HG02759 (cell line): Measurements from ENCODE around the gene COMP.

ENCODE experiments used
- ATAC-seq: cut with Tn5 transposase; IDR thresholded peaks from one replicate; pipeline ENCODE4 v1.9.1; 2021; ENCODE audit warnings: mild to moderate bottlenecking, moderate library complexity; ENCODE audit not compliant: unreplicated experiment

COMP gene

DNA sequence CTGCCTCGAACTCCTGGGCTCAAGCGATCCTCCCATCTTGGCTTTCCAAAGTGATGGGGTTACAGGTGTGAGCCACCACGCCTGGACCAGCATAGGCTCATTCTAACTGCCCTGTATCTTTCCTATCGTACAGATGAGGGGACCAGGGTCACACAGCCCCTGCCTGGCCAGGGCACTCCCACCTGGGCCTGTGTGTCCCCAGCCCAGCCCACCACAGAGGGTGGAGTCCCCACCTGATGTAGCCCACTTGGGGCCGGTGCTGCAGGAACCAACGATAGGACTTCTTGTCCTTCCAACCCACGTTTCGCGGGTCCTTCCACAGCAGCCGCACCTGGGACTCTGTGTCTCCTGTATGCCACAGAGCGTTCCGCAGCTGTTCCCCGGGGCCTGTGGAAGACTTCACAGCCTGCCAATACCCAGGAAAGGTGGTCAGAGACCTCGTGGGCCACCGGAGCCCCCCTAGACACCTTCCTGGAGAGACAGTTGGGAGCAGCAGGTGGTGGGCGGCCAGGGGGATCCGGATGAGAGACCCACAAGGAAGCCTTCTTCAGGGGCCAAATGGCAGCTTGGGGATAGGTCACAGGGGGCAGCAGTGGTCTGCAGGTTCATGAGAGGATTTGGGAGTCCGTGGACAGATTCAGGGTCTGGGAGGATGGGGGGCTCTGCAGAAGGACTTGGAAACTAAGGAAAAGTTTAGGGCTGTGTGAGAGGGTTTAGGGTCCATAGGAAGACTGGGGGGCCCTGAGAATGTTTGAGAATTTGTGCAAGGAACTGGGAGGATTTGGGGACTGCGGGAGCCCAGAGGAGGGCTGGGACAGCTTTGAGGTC is 6.9 kb downstream of the COMP start:
- ATAC-seq, result no peak

- no peak for ATAC-seq
Measured at GRCh38 chr19:18782559-18783225, 8.4 kb downstream of the COMP start.

DNA sequence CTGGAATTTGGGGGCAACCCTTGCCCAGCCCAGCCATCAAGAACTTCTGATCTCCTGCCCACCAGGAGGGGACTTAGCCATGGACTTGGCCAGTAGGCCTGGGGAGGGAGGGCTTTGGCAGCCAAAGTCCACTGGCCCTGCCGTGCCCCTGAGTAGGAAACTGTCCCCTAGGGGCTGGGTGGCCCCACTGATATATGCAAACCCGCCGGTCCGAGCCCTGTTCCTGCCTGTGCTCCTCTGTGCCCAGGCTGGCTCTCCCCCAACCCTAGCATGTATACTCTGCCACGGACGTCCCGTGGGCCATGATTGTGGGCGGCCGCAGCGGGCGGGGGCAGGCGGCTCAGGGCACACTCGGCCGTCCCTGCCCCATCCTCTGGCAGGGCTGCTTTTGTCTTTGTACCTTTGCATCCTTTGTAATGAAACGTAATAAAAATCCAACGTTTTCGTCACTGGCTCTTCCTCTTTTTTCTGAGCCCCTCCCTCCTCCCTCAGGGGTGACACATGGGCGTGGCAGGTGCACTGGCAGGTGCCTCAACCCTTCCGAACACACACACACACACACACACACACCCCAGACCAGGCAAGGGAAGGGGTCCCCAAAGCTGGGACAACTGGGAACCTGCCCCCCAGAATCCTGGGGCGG is 9.1 kb downstream of the COMP start:
- no peak for ATAC-seq

GRCh38 chr19:18781047-18781600 is 10.0 kb downstream of the COMP start:
- no peak for ATAC-seq

- ATAC-seq, result no peak
Measured at GRCh38 chr19:18780631-18781030, 10.5 kb downstream of the COMP start.

DNA sequence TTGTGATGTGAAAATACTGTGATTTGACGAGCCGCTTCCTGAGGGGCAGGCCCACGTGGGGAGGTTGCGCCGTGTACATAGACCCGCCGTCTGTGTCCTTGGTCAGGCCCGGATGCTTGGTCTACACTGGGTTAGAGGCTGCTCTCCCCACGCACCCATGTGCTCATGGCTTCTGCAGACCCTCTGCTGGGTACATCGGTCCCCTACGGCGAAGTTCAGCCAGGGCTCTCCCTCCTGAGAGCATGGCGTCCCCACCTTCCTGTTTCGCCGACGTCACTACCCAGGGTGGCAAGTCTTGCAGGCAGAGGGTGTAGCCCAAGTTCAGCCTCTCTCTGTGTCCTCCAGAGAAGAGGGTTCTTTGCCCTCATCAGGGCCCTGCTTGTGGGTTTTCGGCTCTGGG is 11.0 kb downstream of the COMP start:
- ATAC-seq, result no peak

DNA sequence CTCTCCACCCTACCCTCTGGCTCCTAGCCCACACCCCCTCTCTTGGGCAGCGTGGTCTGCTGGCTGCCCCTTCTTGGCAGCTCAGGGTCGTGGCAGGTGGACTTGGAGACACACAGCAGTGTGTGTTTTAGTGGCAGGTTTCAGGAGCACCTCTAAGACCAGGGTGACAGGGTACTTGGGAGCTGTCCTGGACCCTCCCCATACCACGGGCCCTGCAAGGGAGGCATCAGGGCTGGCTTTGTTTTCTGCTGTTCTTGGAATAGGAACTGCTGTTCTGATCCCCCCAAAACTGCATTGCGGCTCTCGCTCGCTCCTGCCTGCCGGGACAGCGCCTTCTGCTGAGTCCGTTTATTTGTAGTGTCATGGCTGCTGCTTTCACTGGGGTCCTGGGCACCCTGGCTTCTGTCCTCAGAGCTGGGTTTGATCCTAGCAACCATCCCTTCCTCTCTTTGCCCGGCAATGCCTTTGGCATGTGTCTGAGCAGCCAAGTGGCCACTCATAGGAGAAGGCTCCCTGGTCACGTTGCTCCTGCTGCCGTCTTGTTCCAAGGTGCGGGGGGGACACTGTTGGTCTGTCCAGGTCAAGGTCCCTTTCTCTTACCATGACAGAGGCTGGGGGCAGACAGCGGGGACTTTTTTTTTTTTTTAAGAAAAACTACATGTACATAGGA is 12.1 kb downstream of the COMP start:
- no peak for ATAC-seq

DNA sequence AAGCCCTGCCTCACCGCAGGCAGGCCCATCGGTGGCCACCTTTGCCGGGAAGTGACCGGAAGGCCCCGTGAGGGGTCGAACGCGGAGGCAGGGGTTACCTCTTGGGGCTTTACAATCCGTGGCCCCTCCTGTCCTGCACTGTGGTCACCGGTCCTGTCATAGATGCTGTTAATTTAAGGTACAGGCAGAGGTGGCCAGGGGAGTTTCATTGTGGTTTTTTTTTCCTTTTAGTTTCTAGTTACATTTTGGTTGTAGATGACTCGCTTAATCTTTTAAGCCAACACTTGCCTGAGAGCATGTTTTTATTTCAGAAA is 13.1 kb downstream of the COMP start:
- no peak for ATAC-seq

DNA sequence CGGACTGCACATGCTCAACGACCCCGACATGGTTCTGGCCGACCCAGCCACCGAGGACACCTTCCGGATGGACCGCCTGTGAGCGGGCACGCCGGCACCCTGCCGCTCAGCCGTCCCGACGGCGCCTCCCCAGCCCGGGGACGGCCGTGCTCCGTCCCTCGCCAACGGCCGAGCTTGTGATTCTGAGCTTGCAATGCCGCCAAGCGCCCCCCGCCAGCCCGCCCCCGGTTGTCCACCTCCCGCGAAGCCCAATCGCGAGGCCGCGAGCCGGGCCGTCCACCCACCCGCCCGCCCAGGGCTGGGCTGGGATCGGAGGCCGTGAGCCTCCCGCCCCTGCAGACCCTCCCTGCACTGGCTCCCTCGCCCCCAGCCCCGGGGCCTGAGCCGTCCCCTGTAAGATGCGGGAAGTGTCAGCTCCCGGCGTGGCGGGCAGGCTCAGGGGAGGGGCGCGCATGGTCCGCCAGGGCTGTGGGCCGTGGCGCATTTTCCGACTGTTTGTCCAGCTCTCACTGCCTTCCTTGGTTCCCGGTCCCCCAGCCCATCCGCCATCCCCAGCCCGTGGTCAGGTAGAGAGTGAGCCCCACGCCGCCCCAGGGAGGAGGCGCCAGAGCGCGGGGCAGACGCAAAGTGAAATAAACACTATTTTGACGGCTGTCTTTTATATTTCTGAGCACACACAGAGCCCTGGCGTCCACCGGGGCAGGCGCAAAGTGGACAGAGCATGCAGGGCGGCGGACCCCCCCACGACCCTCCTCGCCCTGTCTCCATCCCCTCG is 13.6 kb downstream of the COMP start:
- ATAC-seq, result no peak

- ATAC-seq, result no peak
Measured at GRCh38 chr19:18776736-18777135, 14.4 kb downstream of the COMP start.

DNA sequence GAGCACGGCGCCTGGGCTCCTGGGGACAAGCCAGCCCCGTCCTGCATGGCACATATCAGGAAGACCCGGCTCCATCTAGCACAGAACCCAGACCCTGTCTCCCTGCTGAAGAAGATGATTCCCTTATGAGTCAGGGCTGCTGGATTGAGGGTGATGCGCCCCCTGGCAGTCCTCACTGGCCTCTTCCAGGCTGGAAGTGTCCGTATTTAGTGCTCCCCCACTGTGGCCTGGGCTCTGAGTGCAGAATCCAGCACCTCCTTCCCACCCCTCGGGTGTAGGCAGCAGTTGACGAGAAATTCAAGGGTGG is 14.9 kb downstream of the COMP start:
- no peak for ATAC-seq

- no peak for ATAC-seq
Measured at GRCh38 chr19:18775586-18776287, 15.4 kb downstream of the COMP start.

GRCh38 chr19:18774782-18775444 is 16.2 kb downstream of the COMP start:
- ATAC-seq, result no peak

DNA sequence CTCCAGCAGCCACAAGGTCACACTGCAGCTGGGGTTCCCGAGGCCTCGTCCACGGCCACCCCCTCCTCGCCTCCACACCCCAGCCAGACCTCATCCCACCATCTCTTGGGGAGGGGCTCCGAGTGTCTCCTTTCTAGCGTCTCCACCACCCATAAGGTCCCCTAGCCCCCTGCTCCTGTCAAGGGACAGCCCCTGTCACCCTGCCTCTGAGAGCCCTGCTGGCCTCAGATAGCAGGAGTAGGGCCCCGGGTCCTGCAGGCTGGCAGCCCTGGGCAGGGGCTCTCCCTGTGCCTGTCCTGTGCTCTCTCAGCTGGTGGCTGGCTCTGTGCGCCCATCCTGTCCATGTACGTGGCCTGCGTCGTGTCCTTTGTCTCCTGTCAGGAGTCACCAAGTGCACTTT is 17.0 kb downstream of the COMP start:
- ATAC-seq, result no peak

GRCh38 chr19:18773682-18774081 is 17.4 kb downstream of the COMP start:
- no peak for ATAC-seq

DNA sequence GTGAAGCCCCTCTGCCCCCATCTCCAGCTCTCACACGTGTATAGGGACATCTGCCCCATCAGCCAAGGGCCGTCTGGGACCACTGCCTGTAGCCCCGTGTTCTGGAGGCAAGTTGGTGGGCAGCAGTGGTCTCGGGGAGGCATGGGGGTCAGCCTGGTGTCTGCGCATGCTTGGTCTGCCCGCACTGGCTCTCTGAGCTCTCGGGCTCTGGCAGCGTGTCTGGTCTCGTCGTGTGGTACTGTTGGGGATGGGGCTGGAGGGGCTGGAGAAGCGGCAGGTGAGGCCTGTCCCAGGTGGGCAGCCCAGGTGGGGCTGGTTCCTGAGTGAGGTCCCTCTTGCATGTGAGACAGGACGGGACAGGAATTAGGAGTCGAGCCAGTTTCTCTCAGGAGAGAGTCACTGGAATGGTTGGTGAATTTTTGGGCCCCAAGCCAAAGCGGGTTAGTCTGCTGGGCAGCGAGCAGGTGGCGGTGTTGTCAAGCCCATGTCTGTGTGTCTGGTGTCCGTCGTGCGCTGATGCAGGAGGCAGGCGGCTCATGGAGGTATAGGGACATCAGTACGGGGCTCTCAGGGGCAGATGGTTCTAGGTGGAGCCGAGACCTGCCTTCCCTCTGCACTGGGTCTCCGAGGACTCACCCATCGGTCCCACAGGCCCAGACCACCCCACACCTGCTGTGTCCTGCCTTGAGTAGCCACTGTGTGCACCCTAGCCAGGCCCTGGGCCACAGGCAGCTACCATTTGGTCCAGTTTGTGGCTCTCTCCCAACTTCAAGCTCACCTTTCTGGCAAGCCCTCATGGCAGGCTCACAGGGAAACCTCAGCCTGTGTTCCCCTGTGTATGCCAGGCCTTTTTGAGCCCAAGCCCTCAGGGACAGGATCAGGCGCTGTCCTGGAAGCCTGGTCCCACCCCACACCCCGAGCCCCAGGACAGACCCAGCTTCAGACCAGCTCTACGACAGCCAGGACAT is 18.2 kb downstream of the COMP start:
- no peak for ATAC-seq

DNA sequence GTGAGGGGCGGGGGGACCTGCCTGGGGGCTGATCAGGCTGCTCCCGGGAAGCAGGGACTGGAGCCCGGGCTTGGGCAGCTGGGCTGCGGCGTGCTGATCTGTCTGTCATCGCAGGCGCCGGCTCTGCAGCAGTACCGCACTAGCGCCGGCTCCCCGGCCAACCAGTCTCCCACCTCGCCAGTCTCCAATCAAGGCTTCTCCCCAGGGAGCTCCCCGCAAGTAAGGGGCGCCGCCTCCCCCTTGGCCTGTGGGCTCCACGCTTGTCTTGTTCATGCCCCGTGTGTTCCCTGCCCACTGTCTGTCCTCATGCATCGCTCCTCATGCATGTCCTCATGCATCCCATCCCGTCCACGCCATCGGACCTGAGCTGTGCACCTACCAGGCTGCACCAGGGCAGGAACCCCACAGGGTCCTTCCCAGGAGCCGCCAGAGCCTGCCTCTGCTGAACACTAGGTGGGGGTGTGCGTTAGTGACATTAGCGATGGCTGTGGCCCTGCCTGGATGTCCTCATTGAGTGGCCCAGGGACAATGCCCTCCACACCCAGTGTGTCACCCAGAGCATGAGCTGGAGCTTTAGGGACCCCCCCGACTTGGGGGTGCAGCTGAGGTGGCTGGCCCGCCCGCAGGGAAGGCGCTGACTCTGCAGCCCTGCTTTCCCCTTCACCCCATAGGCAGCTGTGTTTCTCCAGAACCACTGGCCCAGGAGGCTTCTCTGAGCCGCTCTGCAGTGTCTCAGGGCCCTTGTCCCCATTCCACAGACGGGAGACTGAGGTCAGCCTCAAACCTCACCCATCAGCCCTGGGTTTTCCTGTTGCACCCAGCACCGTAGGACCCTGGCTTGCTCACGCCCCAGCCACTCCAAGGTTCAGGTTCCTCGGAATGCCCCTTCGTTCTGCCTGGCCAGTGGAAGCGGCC is 19.5 kb downstream of the COMP start:
- no peak for ATAC-seq
